GM23338 (cell line): ENCODE data around the gene CACNA1C. TPM values are rescaled to one million over a fixed set of nuclear protein-coding genes. Genes with fewer than 3 reads are reported as not detected.

Experiments used
- ATAC-seq: fragments of 200-7000 bp; cut with Tn5 transposase; 3 replicates; pipeline ENCODE4 v1.9.1; 2020
- DNase-seq: peaks from one replicate; pipeline ENCODE4 v3.0.0-alpha.2; 2015; ENCODE audit warnings: low spot score
- H2AFZ ChIP-seq: fragments of 200-600 bp; sonication (generic); 2 replicates; pipeline ENCODE4 v1.8.0; 2016; ENCODE audit warnings: antibody characterized with exemption, mild to moderate bottlenecking, moderate library complexity
- H3F3A ChIP-seq: fragments of 200-600 bp; sonication (generic); replicated peaks from 2 replicates; pipeline ENCODE4 v1.8.0; 2017; ENCODE audit warnings: antibody characterized with exemption, mixed run types, low read depth
- H3K27ac ChIP-seq: fragments of 200-600 bp; sonication (generic); 2 replicates; pipeline ENCODE4 v1.6.1; 2016; ENCODE audit warnings: low read depth
- H3K27me3 ChIP-seq: fragments of 200-600 bp; sonication (generic); 2 replicates; pipeline ENCODE4 v1.8.0; 2016; ENCODE audit warnings: mild to moderate bottlenecking, mixed run types, moderate library complexity; ENCODE audit not compliant: insufficient read depth
- H3K36me3 ChIP-seq: fragments of 200-600 bp; sonication (generic); 2 replicates; pipeline ENCODE4 v1.8.0; 2016; ENCODE audit warnings: mild to moderate bottlenecking; ENCODE audit not compliant: insufficient read depth
- H3K4me1 ChIP-seq: fragments of 200-600 bp; sonication (generic); 2 replicates; pipeline ENCODE4 v1.8.0; 2016; ENCODE audit warnings: mild to moderate bottlenecking, moderate library complexity; ENCODE audit not compliant: insufficient read depth
- H3K4me2 ChIP-seq: fragments of 200-600 bp; sonication (generic); 2 replicates; pipeline ENCODE4 v1.7.1; 2017; ENCODE audit warnings: mixed run types
- H3K4me3 ChIP-seq: fragments of 200-600 bp; sonication (generic); 2 replicates; pipeline ENCODE4 v1.6.1; 2016; ENCODE audit warnings: mixed run types
- H3K79me2 ChIP-seq: fragments of 200-600 bp; sonication (generic); replicated peaks from 2 replicates; pipeline ENCODE4 v1.8.0; 2017; ENCODE audit warnings: mild to moderate bottlenecking; ENCODE audit not compliant: insufficient read depth
- H3K9me2 ChIP-seq: fragments of 200-600 bp; sonication (generic); 2 replicates; pipeline ENCODE4 v1.8.0; 2017; ENCODE audit not compliant: insufficient read depth
- H4K20me1 ChIP-seq: fragments of 200-600 bp; sonication (generic); replicated peaks from 2 replicates; pipeline ENCODE4 v1.8.0; 2017; ENCODE audit warnings: mild to moderate bottlenecking; ENCODE audit not compliant: insufficient read depth
- H3K27ac Mint-ChIP-seq: 2 replicates; pipeline ENCODE4 v1.8.0; 2020; ENCODE audit warnings: inconsistent platforms, mild to moderate bottlenecking, moderate library complexity, mixed read lengths
- H3K27me3 Mint-ChIP-seq: 3 replicates; pipeline ENCODE4 v1.8.0; 2022; ENCODE audit warnings: low read depth, mild to moderate bottlenecking, moderate library complexity, mixed read lengths, inconsistent platforms; ENCODE audit not compliant: insufficient read depth, poor library complexity
- H3K36me3 Mint-ChIP-seq: 3 replicates; pipeline ENCODE4 v1.8.0; 2021; ENCODE audit warnings: low read depth, mild to moderate bottlenecking, inconsistent platforms, moderate library complexity, mixed read lengths
- H3K4me1 Mint-ChIP-seq: 3 replicates; pipeline ENCODE4 v1.8.0; 2020; ENCODE audit warnings: mild to moderate bottlenecking, inconsistent platforms, mixed read lengths
- H3K4me3 Mint-ChIP-seq: 3 replicates; pipeline ENCODE4 v1.8.0; 2021; ENCODE audit warnings: moderate library complexity, mild to moderate bottlenecking, inconsistent platforms, mixed read lengths
- H3K9me3 Mint-ChIP-seq: 3 replicates; pipeline ENCODE4 v1.8.0; 2020; ENCODE audit warnings: moderate library complexity, mild to moderate bottlenecking, inconsistent platforms, mixed read lengths
- CREB1 ChIP-seq: fragments of 250-450 bp; sonication (Bioruptor Pico); IDR thresholded peaks from 2 replicates; pipeline ENCODE4 v1.5.0; 2020; ENCODE audit warnings: low read depth, mild to moderate bottlenecking, moderate library complexity
- ETS1 ChIP-seq: IDR thresholded peaks from 2 replicates; pipeline ENCODE4 v1.6.1; 2016; ENCODE audit warnings: antibody characterized with exemption
- STAT1 ChIP-seq: IDR thresholded peaks from one replicate; pipeline ENCODE4 v1.6.1; 2016; ENCODE audit warnings: antibody characterized with exemption; ENCODE audit not compliant: unreplicated experiment
- ZNF331 ChIP-seq: fragments of 250-450 bp; sonication (Bioruptor Pico); IDR thresholded peaks from 2 replicates; pipeline ENCODE4 v1.5.0; 2020; ENCODE audit warnings: low read depth, mild to moderate bottlenecking, moderate library complexity
- ZNF462 ChIP-seq: fragments of 250-450 bp; sonication (Bioruptor Pico); IDR thresholded peaks from 2 replicates; pipeline ENCODE4 v1.5.0; 2020; ENCODE audit warnings: mild to moderate bottlenecking, moderate library complexity
- polyA plus RNA-seq: library from polyadenylated mRNA; unstranded; fragments of >200 nt; fragmentation: Nextera tagmentation; extraction: Ambion mirVana; gene quantifications from 2 replicates; pipeline ENCODE4 v1.2.1, GENCODE V29; 2016
- total RNA-seq: library from RNA; depleted of rRNA; stranded (reverse); fragments of >200 nt; shearing (Covaris generic); gene quantifications from 2 replicates; pipeline ENCODE4 v1.2.3, GENCODE V29; 2014

Gene CACNA1C
- total and polyA plus RNA-seq, 2 experiments from 2014 or later: 0.78 to 2.1 TPM

DNA sequence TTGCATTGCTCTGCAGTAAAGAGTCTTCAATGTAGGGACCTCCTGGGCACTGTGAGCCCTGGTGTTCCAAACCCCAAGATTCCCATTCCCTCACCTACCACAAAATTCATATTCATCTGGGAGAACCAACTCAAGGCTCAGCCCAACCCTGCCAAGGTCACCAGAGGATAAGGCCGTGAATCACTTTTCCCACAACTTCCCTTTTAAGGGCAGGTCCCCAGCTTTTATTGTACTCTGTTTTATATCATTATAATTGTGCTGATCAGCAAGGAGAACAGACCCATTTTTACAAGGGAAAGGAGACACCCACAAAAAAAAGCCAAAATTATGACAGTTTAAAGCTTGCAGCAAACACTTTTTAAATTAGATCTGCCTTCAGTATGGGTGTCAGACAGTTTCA lies 379.0 kb downstream of the CACNA1C start:
- H3K27me3 ChIP-seq: no peaks in the 10 kb centered on the region
- H3K9me3 Mint-ChIP-seq: peaks cover 3% of the 10 kb centered on the region; the same call in 1 of the 3 replicates
- TF ChIP-seq ZNF462 (CRISPR knock-in tag) (no peak), ETS1 (no peak), STAT1 (no peak), ZNF331 (CRISPR knock-in tag) (no peak)

GRCh38 chr12:2432856-2433255 lies 380.1 kb downstream of the CACNA1C start:
- H3K4me2 ChIP-seq: no peak overlapping the region
- ATAC-seq: no peak
- Mint-ChIP-seq H3K27ac (no peak overlapping the region), H3K4me3 (no peak overlapping the region), H3K9me3 (peaks cover 5% of the 10 kb centered on the region; the same call in 2 of the 3 replicates), H3K36me3 (no peaks in the 10 kb centered on the region), H3K4me1 (no peaks in the 10 kb centered on the region; the same call in 2 of the 3 replicates), H3K27me3 (peaks cover 4% of the 10 kb centered on the region)
- no peaks in the 10 kb centered on the region for H3K36me3 ChIP-seq
- H2AFZ ChIP-seq: no peak overlapping the region
- H3K4me3 ChIP-seq: no peak overlapping the region
- no peaks in the 10 kb centered on the region for H3K79me2 ChIP-seq
- H3F3A ChIP-seq: no peaks in the 10 kb centered on the region
- no peaks in the 10 kb centered on the region for H3K4me1 ChIP-seq
- no peaks in the 10 kb centered on the region for H3K27me3 ChIP-seq
- no peak for DNase-seq
- H3K27ac ChIP-seq: no peak overlapping the region
- H4K20me1 ChIP-seq: no peaks in the 10 kb centered on the region
- peaks cover 13% of the 10 kb centered on the region for H3K9me2 ChIP-seq
- TF ChIP-seq CREB1 (CRISPR knock-in tag) (no peak), STAT1 (no peak), ZNF462 (CRISPR knock-in tag) (no peak)

More for the DNA sequence above, 379.0 kb downstream of the CACNA1C start:
- no peak overlapping the region for H3K4me3 ChIP-seq
- no peak overlapping the region for H3K4me2 ChIP-seq
- H3K27ac Mint-ChIP-seq: no peak overlapping the region
- H3K36me3 Mint-ChIP-seq: no peaks in the 10 kb centered on the region
- peaks cover 13% of the 10 kb centered on the region for H3K9me2 ChIP-seq
- H3K27me3 Mint-ChIP-seq: peaks cover 4% of the 10 kb centered on the region
- H3K4me1 Mint-ChIP-seq: no peaks in the 10 kb centered on the region; the same call in 2 of the 3 replicates
- no peaks in the 10 kb centered on the region for H4K20me1 ChIP-seq
- H3F3A ChIP-seq: no peaks in the 10 kb centered on the region
- no peak overlapping the region for H3K4me3 Mint-ChIP-seq
- H3K79me2 ChIP-seq: no peaks in the 10 kb centered on the region
- no peak overlapping the region for H2AFZ ChIP-seq
- DNase-seq: no peak
- no peaks in the 10 kb centered on the region for H3K36me3 ChIP-seq
- no peak for ATAC-seq
- no peaks in the 10 kb centered on the region for H3K4me1 ChIP-seq
- no peak overlapping the region for H3K27ac ChIP-seq
